Measurements from ENCODE around the gene CYP4F3. TPM values are rescaled to one million over a fixed set of nuclear protein-coding genes. Genes with fewer than 3 reads are reported as not detected.
A peak's percentile ranks its signal among the peaks of the same experiment; 100 is the strongest.

The CYP4F3 gene
- total RNA-seq, 2 experiments from 2014 or later = not detected

DNA sequence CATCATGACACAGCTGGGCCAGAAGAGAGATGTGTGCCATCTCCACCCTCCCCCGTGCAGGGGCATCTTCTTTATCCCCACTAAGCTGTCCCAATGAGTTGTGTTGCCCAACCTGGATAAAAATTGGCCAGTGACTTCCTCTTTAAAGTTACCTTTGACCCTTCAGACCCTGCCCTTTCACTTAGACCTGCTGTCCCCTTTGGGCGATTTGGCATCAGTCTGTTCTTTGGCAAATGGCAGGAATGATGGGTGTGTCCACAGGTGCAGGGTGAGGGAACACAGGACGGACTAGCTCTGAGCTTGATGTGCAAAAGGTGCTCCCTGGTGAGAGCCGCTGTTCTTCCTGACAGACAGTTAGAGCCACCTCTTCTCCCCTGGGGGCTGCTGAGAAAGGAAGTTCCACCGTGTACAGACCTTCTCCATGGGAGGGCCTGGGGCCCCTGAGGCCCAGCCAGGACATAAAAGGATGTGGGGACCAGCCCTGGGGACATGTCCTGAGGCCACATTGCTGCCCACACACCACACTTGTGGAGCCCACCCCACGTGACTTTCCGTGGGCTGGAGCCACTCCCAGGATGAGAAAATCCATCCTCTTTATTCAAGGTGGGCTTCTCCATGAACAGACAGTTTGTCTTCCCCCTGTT lies 23.9 kb upstream of the CYP4F3 start:
- CTCF ChIA-PET = no interaction called here
- no peak overlapping the region for H3K27ac Mint-ChIP-seq
- DNase-seq = no peak
- no peak overlapping the region for H3K4me3 Mint-ChIP-seq
- H3K9me3 Mint-ChIP-seq = peaks cover 7% of the 10 kb centered on the region
- intact Hi-C loops (cut with micrococcal nuclease) = no loop called here
- POLR2A ChIA-PET = no interaction called here
- peaks cover 13% of the 10 kb centered on the region for H3K27me3 Mint-ChIP-seq
- H3K4me1 Mint-ChIP-seq (ENCODE audit: low read depth) = peaks cover 3% of the 10 kb centered on the region
- no peaks in the 10 kb centered on the region for H3K36me3 Mint-ChIP-seq

DNA sequence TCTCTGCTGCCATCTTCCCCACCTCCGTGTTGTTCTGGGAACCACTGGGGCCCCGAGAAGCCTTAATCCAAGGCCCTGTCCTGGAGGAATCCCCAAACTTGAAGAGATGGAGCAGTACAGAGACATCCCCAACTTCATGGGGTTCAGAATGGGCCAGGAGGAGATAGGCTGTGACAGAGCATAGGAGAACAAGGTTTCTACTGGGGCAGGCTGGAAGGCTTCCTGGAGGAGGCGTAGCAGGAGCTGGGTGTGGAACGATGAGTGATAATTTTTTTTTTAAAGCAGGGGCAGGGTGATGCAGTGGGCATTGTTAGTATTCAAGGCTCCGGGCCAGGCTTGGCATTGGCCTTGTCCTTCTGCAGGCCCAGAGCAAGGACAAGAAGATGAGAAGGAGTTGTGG lies 22.4 kb upstream of the CYP4F3 start:
- ChIA-PET POLR2A (interaction anchor here (0.6 kb wide), 1 partner anchor 9 kb away, joined by 6 read pairs; no protein-coding TSS in a partner anchor), CTCF (no interaction called here)
- peaks cover 17% of the 10 kb centered on the region for H3K27me3 Mint-ChIP-seq

DNA sequence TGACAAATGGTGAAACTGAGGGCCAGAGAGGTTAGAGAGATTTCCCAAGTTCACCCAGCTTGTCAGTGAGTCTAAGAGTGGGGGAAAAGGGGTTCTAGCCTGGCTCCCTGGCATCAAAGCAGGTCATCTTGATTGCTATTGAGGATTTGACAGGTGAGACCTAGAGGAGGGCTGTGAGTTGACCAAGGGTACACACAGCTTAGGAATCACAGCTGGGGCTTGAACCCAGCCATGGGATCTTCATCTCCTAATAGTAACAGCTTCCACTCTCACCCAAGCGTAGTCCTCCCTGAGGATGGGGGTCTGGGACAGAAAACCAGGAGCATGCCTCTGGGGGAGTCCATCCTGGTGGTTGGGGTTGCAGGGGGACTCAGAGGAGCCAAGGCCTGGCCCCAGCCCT lies 18.9 kb upstream of the CYP4F3 start:
- DNase-seq = no peak
- H3K27ac Mint-ChIP-seq = no peak overlapping the region
- ChIA-PET POLR2A (no interaction called here), CTCF (no interaction called here)
- no peak overlapping the region for H3K4me3 Mint-ChIP-seq
- no peaks in the 10 kb centered on the region for H3K9me3 Mint-ChIP-seq
- no peaks in the 10 kb centered on the region for H3K4me1 Mint-ChIP-seq (ENCODE audit: low read depth)
- intact Hi-C loops (cut with micrococcal nuclease) = no loop called here
- peaks cover 16% of the 10 kb centered on the region for H3K27me3 Mint-ChIP-seq
- H3K36me3 Mint-ChIP-seq = no peaks in the 10 kb centered on the region

More for the DNA sequence above, 22.4 kb upstream of the CYP4F3 start:
- DNase-seq = no peak
- H3K4me1 Mint-ChIP-seq (ENCODE audit: low read depth) = peaks cover 3% of the 10 kb centered on the region
- H3K4me3 Mint-ChIP-seq = no peak overlapping the region
- H3K36me3 Mint-ChIP-seq = no peaks in the 10 kb centered on the region
- intact Hi-C loops (cut with micrococcal nuclease) = no loop called here
- no peak overlapping the region for H3K27ac Mint-ChIP-seq
- H3K9me3 Mint-ChIP-seq = peaks cover 7% of the 10 kb centered on the region

DNA sequence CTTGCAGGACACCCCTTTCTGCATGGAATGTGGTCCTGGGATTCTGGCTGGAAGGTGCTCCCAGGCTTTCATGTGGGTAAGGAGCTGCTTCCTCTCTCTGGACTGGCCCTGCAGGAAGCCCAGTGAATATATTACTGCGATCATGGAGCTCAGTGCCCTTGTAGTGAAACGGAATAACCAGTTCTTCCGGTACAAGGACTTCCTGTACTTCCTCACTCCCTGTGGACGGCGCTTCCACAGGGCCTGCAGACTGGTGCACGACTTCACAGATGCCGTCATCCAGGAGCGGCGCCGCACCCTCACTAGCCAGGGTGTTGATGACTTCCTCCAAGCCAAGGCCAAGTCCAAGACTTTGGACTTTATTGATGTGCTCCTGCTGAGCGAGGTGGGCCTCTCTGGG lies 17.7 kb upstream of the CYP4F3 start:
- CTCF ChIA-PET = no interaction called here
- no peak overlapping the region for H3K27ac Mint-ChIP-seq
- DNase-seq = no peak
- H3K27me3 Mint-ChIP-seq = peaks cover 16% of the 10 kb centered on the region
- no peaks in the 10 kb centered on the region for H3K4me1 Mint-ChIP-seq (ENCODE audit: low read depth)
- POLR2A ChIA-PET = no interaction called here
- H3K9me3 Mint-ChIP-seq = no peaks in the 10 kb centered on the region
- intact Hi-C loops (cut with micrococcal nuclease) = no loop called here
- no peaks in the 10 kb centered on the region for H3K36me3 Mint-ChIP-seq
- H3K4me3 Mint-ChIP-seq = no peak overlapping the region

DNA sequence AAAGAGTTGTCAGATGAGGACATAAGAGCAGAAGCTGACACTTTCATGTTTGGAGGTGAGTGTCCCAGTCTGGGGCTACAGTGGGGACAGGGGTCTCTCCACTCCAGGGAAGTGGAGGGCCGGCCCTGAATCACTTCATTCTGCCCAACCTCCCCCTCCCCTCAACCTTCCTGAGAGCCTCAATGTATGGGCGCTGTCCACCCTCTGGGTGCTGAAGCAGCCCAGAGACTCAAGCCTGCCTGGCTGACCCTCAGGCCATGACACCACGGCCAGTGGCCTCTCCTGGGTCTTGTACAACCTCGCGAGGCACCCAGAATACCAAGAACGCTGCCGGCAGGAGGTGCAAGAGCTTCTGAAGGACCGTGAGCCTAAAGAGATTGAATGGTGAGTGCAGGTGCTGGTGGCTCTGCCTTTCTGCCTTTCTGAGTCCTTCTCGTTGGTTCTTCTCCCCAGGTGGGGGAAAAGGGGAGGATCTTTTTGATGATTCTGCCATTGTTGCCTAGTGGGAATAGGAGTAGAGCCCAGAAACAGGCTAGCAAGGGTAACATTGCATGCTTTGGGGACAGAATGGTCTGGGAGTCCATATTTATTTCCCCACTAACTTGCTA lies 16.9 kb upstream of the CYP4F3 start:
- H3K4me1 Mint-ChIP-seq (ENCODE audit: low read depth) = no peaks in the 10 kb centered on the region
- POLR2A ChIA-PET = no interaction called here
- CTCF ChIA-PET = no interaction called here
- no peak for DNase-seq
- no peaks in the 10 kb centered on the region for H3K36me3 Mint-ChIP-seq
- intact Hi-C loops (cut with micrococcal nuclease) = no loop called here
- no peak overlapping the region for H3K4me3 Mint-ChIP-seq
- H3K27ac Mint-ChIP-seq = no peak overlapping the region
- H3K9me3 Mint-ChIP-seq = no peaks in the 10 kb centered on the region
- H3K27me3 Mint-ChIP-seq = peaks cover 16% of the 10 kb centered on the region

DNA sequence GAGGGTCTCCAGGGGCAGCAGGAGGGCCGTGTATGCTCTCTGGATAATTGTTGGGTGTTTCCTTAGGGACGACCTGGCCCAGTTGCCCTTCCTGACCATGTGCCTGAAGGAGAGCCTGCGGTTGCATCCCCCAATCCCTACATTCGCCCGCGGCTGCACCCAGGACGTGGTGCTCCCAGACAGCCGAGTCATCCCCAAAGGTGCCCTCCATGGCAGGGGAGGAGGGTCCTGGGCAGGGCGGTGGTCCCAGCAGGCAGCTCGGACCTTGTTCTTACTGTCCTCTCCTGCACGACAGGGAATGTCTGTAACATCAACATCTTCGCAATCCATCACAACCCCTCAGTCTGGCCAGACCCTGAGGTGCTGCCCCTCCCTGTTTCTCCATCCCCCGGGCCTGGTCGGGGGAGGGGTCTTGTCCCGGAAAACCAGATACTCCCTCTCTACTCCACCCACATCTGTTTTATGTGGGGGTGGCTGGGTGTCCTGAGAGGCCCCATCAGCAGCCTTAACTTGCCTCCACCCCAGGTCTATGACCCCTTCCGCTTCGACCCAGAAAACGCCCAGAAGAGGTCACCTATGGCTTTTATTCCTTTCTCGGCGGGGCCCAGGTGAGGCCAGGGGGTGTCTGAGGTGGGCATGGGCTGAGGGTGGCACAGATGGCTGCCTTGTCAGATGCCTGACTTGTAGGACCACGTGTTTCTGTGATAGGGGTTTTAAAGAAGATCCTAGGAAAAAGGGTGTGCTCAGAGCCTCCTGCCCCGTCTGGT lies 12.3 kb upstream of the CYP4F3 start:
- Mint-ChIP-seq H3K27me3 (peaks cover 7% of the 10 kb centered on the region), H3K4me1 (ENCODE audit: low read depth) (no peaks in the 10 kb centered on the region), H3K9me3 (no peaks in the 10 kb centered on the region), H3K27ac (no peak overlapping the region), H3K4me3 (no peak overlapping the region), H3K36me3 (no peaks in the 10 kb centered on the region)
- ChIA-PET CTCF (no interaction called here), POLR2A (no interaction called here)
- DNase-seq = no peak
- intact Hi-C loops (cut with micrococcal nuclease) = loop anchor here (1.0 to 2.0 kb wide), 2 partner anchors 241 to 556 kb away; partner anchors contain the start of gene FAM32A

DNA sequence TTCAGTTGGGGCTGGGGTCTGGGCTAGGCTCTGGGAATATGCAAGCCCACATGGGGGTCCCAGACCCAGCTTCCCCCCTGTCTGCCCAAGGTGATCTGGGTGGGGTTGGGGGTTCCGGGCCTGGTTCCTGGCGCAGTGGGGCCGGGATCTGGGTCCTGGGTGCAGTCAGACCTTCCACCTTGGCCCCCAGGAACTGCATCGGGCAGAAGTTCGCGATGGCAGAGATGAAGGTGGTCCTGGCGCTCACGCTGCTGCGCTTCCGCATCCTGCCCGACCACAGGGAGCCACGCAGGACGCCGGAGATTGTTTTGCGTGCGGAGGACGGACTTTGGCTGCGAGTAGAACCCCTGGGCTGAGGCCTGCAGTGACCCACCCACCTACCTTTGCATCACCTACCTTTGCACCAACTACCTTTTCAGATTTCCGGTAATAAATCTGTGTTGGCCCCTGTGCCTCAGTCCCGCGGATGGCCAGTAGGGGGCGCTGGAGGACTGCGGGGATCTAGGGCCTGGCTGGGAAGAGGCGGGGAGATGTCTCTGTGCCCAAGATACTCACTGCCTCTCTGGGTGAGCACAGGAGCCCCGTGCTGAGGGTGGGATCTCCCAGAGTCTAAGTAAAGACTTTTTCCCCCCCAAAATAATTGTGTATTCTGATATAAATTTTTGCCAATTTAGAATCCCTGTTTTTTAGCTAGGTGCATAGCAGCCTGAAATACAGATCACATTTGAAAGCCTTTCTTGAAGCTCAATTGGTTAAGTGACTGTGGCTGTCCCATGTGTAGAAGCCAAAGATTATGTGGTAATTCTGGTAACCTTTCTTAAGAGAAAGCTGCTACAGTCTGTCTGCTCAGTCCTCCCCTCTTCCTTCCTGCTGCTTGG lies 11.5 kb upstream of the CYP4F3 start:
- Mint-ChIP-seq H3K27ac (no peak overlapping the region), H3K4me3 (no peak overlapping the region), H3K4me1 (ENCODE audit: low read depth) (no peaks in the 10 kb centered on the region), H3K27me3 (peaks cover 7% of the 10 kb centered on the region), H3K9me3 (no peaks in the 10 kb centered on the region), H3K36me3 (no peaks in the 10 kb centered on the region)
- intact Hi-C loops (cut with micrococcal nuclease) = loop anchor here (1.0 to 2.0 kb wide), 2 partner anchors 240 to 556 kb away; partner anchors contain the start of gene FAM32A
- POLR2A ChIA-PET = no interaction called here
- peak; percentile 91 for DNase-seq
- CTCF ChIA-PET = interaction anchor here (0.5 to 1.9 kb wide), 12 partner anchors 19 to 1025 kb away, joined by 3 to 11 read pairs (median 4); partner anchors contain the start of gene FAM32A

DNA sequence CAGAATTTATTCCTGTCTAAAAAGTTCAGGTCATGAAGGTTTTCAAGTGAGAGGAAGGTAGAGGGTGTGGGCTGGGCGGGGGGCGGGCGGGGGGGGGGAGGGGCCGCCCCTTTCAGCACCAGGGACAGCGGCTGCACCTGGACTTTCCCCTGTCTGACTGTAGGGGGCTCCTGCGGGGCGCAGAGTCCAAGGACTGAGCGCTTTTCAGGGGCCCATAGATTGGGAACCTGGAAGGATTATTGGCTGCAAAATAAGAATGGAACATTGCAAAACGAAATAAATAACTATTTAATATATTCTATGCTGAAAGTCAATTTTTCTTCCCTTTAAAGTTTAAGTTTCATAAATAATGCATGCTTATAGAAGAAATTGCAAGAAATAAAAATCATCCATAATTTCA lies 8.9 kb upstream of the CYP4F3 start:
- H3K4me1 Mint-ChIP-seq (ENCODE audit: low read depth) = no peaks in the 10 kb centered on the region
- ChIA-PET POLR2A (no interaction called here), CTCF (interaction anchor here (0.8 kb wide), 1 partner anchor 238 kb away, joined by 3 read pairs; no protein-coding TSS in a partner anchor)
- no peaks in the 10 kb centered on the region for H3K9me3 Mint-ChIP-seq
- DNase-seq = peak; percentile 38
- H3K27ac Mint-ChIP-seq = no peak overlapping the region
- no peaks in the 10 kb centered on the region for H3K36me3 Mint-ChIP-seq
- H3K4me3 Mint-ChIP-seq = no peak overlapping the region
- intact Hi-C loops (cut with micrococcal nuclease) = no loop called here
- H3K27me3 Mint-ChIP-seq = peaks cover 4% of the 10 kb centered on the region

DNA sequence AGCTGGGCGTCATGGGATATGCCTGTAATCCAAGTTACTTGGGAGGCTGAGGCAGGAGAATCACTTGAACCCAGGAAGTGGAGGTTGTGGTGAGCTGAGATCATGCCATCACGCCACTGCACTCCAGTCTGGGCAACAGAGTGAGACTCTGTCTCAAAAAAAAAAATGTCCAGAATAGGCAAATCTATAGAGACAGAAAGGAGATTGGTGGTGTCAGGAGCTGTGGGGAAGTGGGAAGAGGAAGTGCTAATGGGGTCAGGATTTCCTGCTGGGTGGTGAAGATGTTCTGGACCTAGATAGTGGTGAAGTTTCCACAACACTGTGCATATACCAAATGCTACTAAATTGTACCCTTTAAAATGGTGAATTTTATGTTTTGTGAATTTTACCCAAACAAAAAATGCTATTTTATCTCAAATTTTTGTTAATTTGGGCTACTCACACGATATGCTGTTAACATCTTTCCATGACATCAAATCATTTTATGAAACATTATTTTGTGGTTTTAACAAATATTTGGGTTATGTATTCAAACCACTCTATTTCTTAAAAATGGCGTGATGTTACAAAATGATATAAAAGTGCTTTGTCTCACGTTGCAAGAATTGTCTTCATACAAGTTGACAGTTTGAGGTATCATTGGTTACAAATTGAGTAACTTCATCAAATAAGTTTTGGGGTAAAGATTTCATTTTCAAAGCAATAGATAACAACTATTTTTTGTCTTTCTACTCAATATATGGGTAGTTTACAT lies 7.4 kb upstream of the CYP4F3 start:
- H3K36me3 Mint-ChIP-seq = no peaks in the 10 kb centered on the region
- CTCF ChIA-PET = interaction anchor here (0.6 kb wide), 1 partner anchor 749 kb away, joined by 3 read pairs; no protein-coding TSS in a partner anchor
- DNase-seq = no peak
- intact Hi-C loops (cut with micrococcal nuclease) = no loop called here
- no peaks in the 10 kb centered on the region for H3K4me1 Mint-ChIP-seq (ENCODE audit: low read depth)
- no peaks in the 10 kb centered on the region for H3K9me3 Mint-ChIP-seq
- H3K27ac Mint-ChIP-seq = no peak overlapping the region
- peaks cover 4% of the 10 kb centered on the region for H3K27me3 Mint-ChIP-seq
- POLR2A ChIA-PET = no interaction called here
- no peak overlapping the region for H3K4me3 Mint-ChIP-seq

DNA sequence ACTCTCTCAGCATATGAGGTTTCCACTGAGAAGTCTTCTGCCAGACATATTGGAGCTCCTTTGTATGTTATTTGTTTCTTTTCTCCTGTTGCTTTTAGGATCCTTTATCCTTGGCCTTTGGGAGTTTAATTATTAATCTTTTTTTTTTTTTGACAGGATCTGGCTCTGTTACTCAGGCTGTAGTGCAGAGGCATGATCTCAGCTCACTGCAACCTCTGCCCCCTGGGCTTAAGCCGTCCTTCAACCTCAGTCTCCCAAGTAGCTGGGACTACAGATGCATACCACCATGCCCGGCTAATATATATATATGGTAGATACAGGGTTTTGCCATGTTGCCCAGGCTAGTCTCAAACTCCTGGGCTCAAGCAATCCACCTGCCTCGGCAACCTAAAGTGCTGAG lies 6.6 kb upstream of the CYP4F3 start:
- intact Hi-C loops (cut with micrococcal nuclease) = no loop called here
- H3K27me3 Mint-ChIP-seq = peaks cover 4% of the 10 kb centered on the region
- no peak overlapping the region for H3K27ac Mint-ChIP-seq
- no peaks in the 10 kb centered on the region for H3K36me3 Mint-ChIP-seq
- no peaks in the 10 kb centered on the region for H3K4me1 Mint-ChIP-seq (ENCODE audit: low read depth)
- DNase-seq = no peak
- ChIA-PET POLR2A (no interaction called here), CTCF (no interaction called here)
- H3K4me3 Mint-ChIP-seq = no peak overlapping the region
- H3K9me3 Mint-ChIP-seq = no peaks in the 10 kb centered on the region

DNA sequence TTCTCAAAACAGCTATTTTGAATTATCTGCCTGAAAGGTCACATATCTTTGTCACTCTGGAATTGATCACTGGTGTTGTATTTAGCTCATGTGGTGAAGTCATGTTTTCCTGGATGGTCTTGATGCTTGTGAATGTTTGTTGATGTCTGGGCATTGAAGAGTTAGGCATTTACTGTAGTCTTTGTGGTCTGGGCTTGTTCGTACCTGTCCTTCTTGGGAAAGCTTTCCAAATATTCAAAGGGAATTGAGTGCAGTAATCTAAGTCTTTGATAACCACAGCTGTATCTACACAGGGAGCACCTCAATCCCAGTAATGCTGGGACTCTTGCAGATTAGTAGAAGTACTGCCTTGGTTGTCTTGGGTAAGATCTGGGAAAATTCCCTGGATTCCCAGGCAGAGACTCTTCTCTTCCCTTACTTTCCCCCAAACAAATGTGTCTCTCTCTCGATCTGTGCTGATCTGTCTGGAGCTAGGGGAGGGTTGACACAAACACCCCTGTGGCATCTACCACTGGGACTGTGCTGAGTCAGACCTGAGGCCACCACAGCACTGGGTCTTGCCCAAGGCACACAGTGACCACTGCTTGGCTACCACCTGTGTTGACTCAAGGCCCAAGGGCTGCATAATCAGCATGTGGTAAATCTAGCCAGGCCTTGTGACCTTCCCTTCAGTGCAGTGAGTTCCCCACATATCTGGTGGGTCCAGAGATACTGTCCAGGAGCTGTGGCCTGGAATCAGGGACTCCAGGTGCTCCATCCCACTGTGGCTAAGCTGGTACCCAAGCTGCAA lies 5.5 kb upstream of the CYP4F3 start:
- H3K27ac Mint-ChIP-seq = no peak overlapping the region
- H3K27me3 Mint-ChIP-seq = peaks cover 4% of the 10 kb centered on the region
- DNase-seq = no peak
- no peak overlapping the region for H3K4me3 Mint-ChIP-seq
- H3K9me3 Mint-ChIP-seq = no peaks in the 10 kb centered on the region
- no peaks in the 10 kb centered on the region for H3K36me3 Mint-ChIP-seq
- ChIA-PET POLR2A (no interaction called here), CTCF (no interaction called here)
- intact Hi-C loops (cut with micrococcal nuclease) = no loop called here
- H3K4me1 Mint-ChIP-seq (ENCODE audit: low read depth) = no peaks in the 10 kb centered on the region

Data from activated CD4-positive, alpha-beta memory T cell treated with anti-CD3 and anti-CD28 coated beads for 36 hours (primary cell).